DOHH2 (cell line): ENCODE data around the gene CLCN7.

Experiments used
- H3F3A ChIP-seq: fragments of 200-600 bp; sonication (generic), shearing (Covaris generic); 2 replicates; pipeline ENCODE4 v1.6.0; 2016; ENCODE audit warnings: antibody characterized with exemption, mild to moderate bottlenecking; ENCODE audit not compliant: control insufficient read depth, insufficient read depth
- H3K27ac ChIP-seq: fragments of 200-600 bp; sonication (generic); 2 replicates; pipeline ENCODE4 v1.5.1; 2014; ENCODE audit warnings: low read depth, mild to moderate bottlenecking, low read length, moderate library complexity
- H3K27me3 ChIP-seq: fragments of 200-600 bp; sonication (generic); 2 replicates; pipeline ENCODE4 v1.6.1; 2014; ENCODE audit warnings: mild to moderate bottlenecking, low read length, mixed read lengths; ENCODE audit not compliant: control insufficient read depth
- H3K36me3 ChIP-seq: fragments of 200-600 bp; sonication (generic); 2 replicates; pipeline ENCODE4 v1.6.1; 2014; ENCODE audit warnings: mild to moderate bottlenecking, low read length, moderate library complexity, mixed read lengths; ENCODE audit not compliant: control insufficient read depth
- H3K4me1 ChIP-seq: fragments of 200-600 bp; sonication (generic); 2 replicates; pipeline ENCODE4 v1.6.1; 2014; ENCODE audit warnings: mild to moderate bottlenecking, low read length, mixed read lengths; ENCODE audit not compliant: control insufficient read depth
- H3K4me2 ChIP-seq: fragments of 200-600 bp; sonication (generic); 2 replicates; pipeline ENCODE4 v1.6.0; 2014; ENCODE audit warnings: mild to moderate bottlenecking, low read length, moderate library complexity
- H3K4me3 ChIP-seq: fragments of 200-600 bp; sonication (generic); 2 replicates; pipeline ENCODE4 v1.5.1; 2014; ENCODE audit warnings: mild to moderate bottlenecking, low read length, mixed read lengths
- H3K79me2 ChIP-seq: fragments of 200-600 bp; sonication (generic); 2 replicates; pipeline ENCODE4 v1.6.1; 2014; ENCODE audit warnings: mild to moderate bottlenecking, low read length, mixed read lengths; ENCODE audit not compliant: control insufficient read depth
- H3K9me2 ChIP-seq: fragments of 200-600 bp; sonication (generic); replicated peaks from 2 replicates; pipeline ENCODE4 v1.6.1; 2014; ENCODE audit warnings: mild to moderate bottlenecking, low read length, mixed read lengths; ENCODE audit not compliant: control insufficient read depth
- H3K9me3 ChIP-seq: fragments of 200-600 bp; sonication (generic); 2 replicates; pipeline ENCODE4 v1.6.1; 2014; ENCODE audit warnings: antibody characterized with exemption, low read length, mixed read lengths; ENCODE audit not compliant: control insufficient read depth, insufficient read depth
- H4K20me1 ChIP-seq: fragments of 200-600 bp; sonication (generic); 2 replicates; pipeline ENCODE4 v1.6.0; 2014; ENCODE audit warnings: low read depth, mild to moderate bottlenecking, antibody characterized with exemption, low read length, moderate library complexity; ENCODE audit not compliant: control insufficient read depth, insufficient read depth
- CTCF ChIP-seq: fragments of 200-600 bp; sonication (generic); IDR thresholded peaks from one replicate; pipeline ENCODE4 v1.5.1; 2014; ENCODE audit warnings: antibody characterized with exemption, mild to moderate bottlenecking, low read depth, low read length; ENCODE audit not compliant: poor library complexity, severe bottlenecking
- EZH2phosphoT487 ChIP-seq: fragments of 200-600 bp; sonication (generic); IDR thresholded peaks from 2 replicates; pipeline ENCODE4 v1.6.1; 2017; ENCODE audit warnings: borderline replicate concordance, mild to moderate bottlenecking, antibody characterized with exemption, low read length, moderate library complexity, mixed read lengths

CLCN7 gene

GRCh38 chr16:1427473-1428461 lies 47.1 kb downstream of the CLCN7 start:
- H3K9me2 ChIP-seq: no peaks in the 10 kb centered on the region
- H4K20me1 ChIP-seq: no peaks in the 10 kb centered on the region
- no peaks in the 10 kb centered on the region for H3K79me2 ChIP-seq
- peaks cover 17% of the 10 kb centered on the region for H3K4me1 ChIP-seq
- H3K4me3 ChIP-seq: no peak overlapping the region
- no peaks in the 10 kb centered on the region for H3F3A ChIP-seq
- H3K27me3 ChIP-seq: no peaks in the 10 kb centered on the region
- H3K4me2 ChIP-seq: peak overlapping the region; percentile 45
- no peak overlapping the region for H3K27ac ChIP-seq
- H3K36me3 ChIP-seq: no peaks in the 10 kb centered on the region
- no peaks in the 10 kb centered on the region for H3K9me3 ChIP-seq
- TF ChIP-seq CTCF (no peak), EZH2phosphoT487 (no peak)

DNA sequence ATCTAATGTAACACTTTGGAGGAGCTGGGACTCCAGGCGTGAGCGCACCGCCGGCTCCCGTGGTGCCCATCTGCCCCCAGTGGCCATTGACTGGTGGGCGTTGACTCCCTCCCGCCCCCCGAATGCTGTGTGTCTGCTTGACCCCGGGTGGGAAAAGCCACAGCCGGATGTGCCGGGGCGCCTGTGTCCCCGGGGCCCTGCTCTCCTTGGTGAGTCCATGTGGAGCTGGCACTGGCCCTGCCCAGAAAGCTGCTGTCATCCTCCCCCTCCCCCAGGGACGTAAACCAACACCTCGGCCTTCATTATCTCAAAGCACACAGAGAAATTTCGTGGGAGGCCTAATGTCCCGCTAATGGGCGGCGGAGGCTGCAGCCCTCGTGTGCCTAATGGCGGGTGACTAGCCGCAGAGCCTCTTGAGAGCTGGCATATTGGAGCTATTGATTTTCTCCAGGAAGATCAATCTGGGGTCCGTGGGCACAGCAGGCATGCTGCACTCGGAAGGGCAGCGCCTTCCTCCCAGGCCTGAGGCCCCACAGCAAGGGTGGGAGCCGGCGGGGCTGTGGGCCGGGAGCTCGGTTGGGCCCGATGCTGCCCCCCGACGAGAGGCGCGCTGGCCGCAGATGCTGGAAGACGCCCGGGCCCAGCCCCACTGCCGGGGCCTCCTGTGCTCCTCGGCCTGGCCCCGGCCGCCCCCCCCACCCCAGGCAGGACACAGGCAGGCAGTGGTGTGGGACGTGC lies 47.9 kb downstream of the CLCN7 start:
- Histone ChIP-seq H3K27me3 (no peaks in the 10 kb centered on the region), H3K4me3 (no peak overlapping the region), H3K27ac (no peak overlapping the region), H3K4me2 (no peak overlapping the region), H4K20me1 (no peaks in the 10 kb centered on the region), H3K4me1 (peaks cover 18% of the 10 kb centered on the region), H3F3A (no peaks in the 10 kb centered on the region), H3K9me2 (no peaks in the 10 kb centered on the region), H3K36me3 (no peaks in the 10 kb centered on the region), H3K9me3 (no peaks in the 10 kb centered on the region), H3K79me2 (no peaks in the 10 kb centered on the region)
- no peak for TF ChIP-seq CTCF

- Histone ChIP-seq H3K27ac (no peak overlapping the region), H3K79me2 (no peaks in the 10 kb centered on the region), H3K36me3 (no peaks in the 10 kb centered on the region), H3K9me2 (no peaks in the 10 kb centered on the region), H3K27me3 (no peaks in the 10 kb centered on the region), H3K4me2 (no peak overlapping the region), H3K9me3 (no peaks in the 10 kb centered on the region), H3F3A (0 out of 2 replicates have a peak, but pooled peaks cover 3% of the 10 kb centered on the region), H3K4me1 (peaks cover 22% of the 10 kb centered on the region), H4K20me1 (no peaks in the 10 kb centered on the region), H3K4me3 (no peak overlapping the region)
- no peak for TF ChIP-seq EZH2phosphoT487
- TF ChIP-seq CTCF: no peak
These were observed 49.0 kb downstream of the CLCN7 start for GRCh38 chr16:1425616-1426370.
